Measurements from ENCODE around the gene TTF1.

- TF ChIP-seq POLR2AphosphoS5 (IDR thresholded peaks at IDR 0.05) (no peak), CTCF (IDR thresholded peaks at IDR 0.05) (no peak), POLR2A (IDR thresholded peaks at IDR 0.05) (no peak), EP300 (IDR thresholded peaks at IDR 0.05) (no peak)
Observed at GRCh38 chr9:132407196-132407595, 556 bp upstream of the TTF1 start.
